ENCODE data around the gene AQP3. TPM values are rescaled to one million over a fixed set of nuclear protein-coding genes. Genes with fewer than 3 reads are reported as not detected.
"Not testable (repeated sequence)": the region's sequence is repeated elsewhere in the genome, so short reads cannot be mapped to it uniquely, and the experiment has no call there.

Gene AQP3
- total RNA-seq, 6 experiments from 2014 or later, result 0.28 to 0.81 (median 0.53) TPM

- H3K4me3 Mint-ChIP-seq; H3K9me3 Mint-ChIP-seq; DNase-seq; H3K36me3 Mint-ChIP-seq (ENCODE audit: low read depth); H3K27ac Mint-ChIP-seq: not testable (repeated sequence)
- peaks cover 29% of the 10 kb centered on the region for H3K4me1 Mint-ChIP-seq (ENCODE audit: low read depth)
- H3K27me3 Mint-ChIP-seq (ENCODE audit: insufficient read depth), result peaks cover 14% of the 10 kb centered on the region
These were observed 53.4 kb downstream of the AQP3 start for GRCh38 chr9:33393986-33394385.

- TF ChIP-seq, protein P1, sequence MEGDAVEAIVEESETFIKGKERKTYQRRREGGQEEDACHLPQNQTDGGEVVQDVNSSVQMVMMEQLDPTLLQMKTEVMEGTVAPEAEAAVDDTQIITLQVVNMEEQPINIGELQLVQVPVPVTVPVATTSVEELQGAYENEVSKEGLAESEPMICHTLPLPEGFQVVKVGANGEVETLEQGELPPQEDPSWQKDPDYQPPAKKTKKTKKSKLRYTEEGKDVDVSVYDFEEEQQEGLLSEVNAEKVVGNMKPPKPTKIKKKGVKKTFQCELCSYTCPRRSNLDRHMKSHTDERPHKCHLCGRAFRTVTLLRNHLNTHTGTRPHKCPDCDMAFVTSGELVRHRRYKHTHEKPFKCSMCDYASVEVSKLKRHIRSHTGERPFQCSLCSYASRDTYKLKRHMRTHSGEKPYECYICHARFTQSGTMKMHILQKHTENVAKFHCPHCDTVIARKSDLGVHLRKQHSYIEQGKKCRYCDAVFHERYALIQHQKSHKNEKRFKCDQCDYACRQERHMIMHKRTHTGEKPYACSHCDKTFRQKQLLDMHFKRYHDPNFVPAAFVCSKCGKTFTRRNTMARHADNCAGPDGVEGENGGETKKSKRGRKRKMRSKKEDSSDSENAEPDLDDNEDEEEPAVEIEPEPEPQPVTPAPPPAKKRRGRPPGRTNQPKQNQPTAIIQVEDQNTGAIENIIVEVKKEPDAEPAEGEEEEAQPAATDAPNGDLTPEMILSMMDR (IDR thresholded peaks at IDR 0.05), result no peak
- Mint-ChIP-seq H3K4me3 (no peak overlapping the region), H3K27me3 (ENCODE audit: insufficient read depth) (peaks cover 13% of the 10 kb centered on the region), H3K36me3 (ENCODE audit: low read depth) (no peaks in the 10 kb centered on the region), H3K4me1 (ENCODE audit: low read depth) (peaks cover 29% of the 10 kb centered on the region), H3K9me3 (no peaks in the 10 kb centered on the region), H3K27ac (no peak overlapping the region)
- no peak for DNase-seq
These were observed 53.8 kb downstream of the AQP3 start for GRCh38 chr9:33393581-33393980.

- not testable (repeated sequence) for H3K36me3 Mint-ChIP-seq (ENCODE audit: low read depth); DNase-seq; H3K9me3 Mint-ChIP-seq; H3K4me3 Mint-ChIP-seq
- peaks cover 29% of the 10 kb centered on the region for H3K4me1 Mint-ChIP-seq (ENCODE audit: low read depth)
- peaks cover 13% of the 10 kb centered on the region for H3K27me3 Mint-ChIP-seq (ENCODE audit: insufficient read depth)
- peak overlapping the region; percentile 21; the same call in 1 of the 2 replicates for H3K27ac Mint-ChIP-seq
These were observed 54.8 kb downstream of the AQP3 start for GRCh38 chr9:33392591-33393021.

Small RNAs within 50 kb of the gene (microRNA-seq; reads per million reads assigned to microRNA genes)
- 8.5 reads per million, percentile 5 among the genes with 10 or more reads in this experiment for gene MIR6851

Other genes with a start within 250 kb of the AQP3 start
- gene SPINK4, start 207.4 kb downstream of the AQP3 start, total RNA-seq (2021; fragmentation: NEBNext Ultra II Directional; extraction: Animal tissue kit (Norgen Biotek cat#: 25700)), result not detected
- 10 to 100 TPM; 22.5 to 31.3 (median 27.6) TPM for gene BAG1, start 182.9 kb downstream of the AQP3 start, total RNA-seq (2021; fragmentation: NEBNext Ultra II Directional; extraction: Animal tissue kit (Norgen Biotek cat#: 25700))
- 10 to 100 TPM; 75.5 to 90.2 (median 78.8) TPM for gene CHMP5, start 182.5 kb downstream of the AQP3 start, total RNA-seq (2021; fragmentation: NEBNext Ultra II Directional; extraction: Animal tissue kit (Norgen Biotek cat#: 25700))
- 10 to 100 TPM; 25.7 to 28.0 (median 27.8) TPM for gene NFX1, start 157.1 kb downstream of the AQP3 start, total RNA-seq (2021; fragmentation: NEBNext Ultra II Directional; extraction: Animal tissue kit (Norgen Biotek cat#: 25700))
- gene AQP7, start 45.0 kb downstream of the AQP3 start, total RNA-seq (2021; fragmentation: NEBNext Ultra II Directional; extraction: Animal tissue kit (Norgen Biotek cat#: 25700)), result not detected
- 10 to 100 TPM; 57.9 to 69.2 (median 62.2) TPM for gene NOL6, start 26.3 kb upstream of the AQP3 start, total RNA-seq (2021; fragmentation: NEBNext Ultra II Directional; extraction: Animal tissue kit (Norgen Biotek cat#: 25700))
- 1 to 10 TPM; 5.1 to 9.9 (median 8.0) TPM for gene ANKRD18B, start 76.7 kb upstream of the AQP3 start, total RNA-seq (2021; fragmentation: NEBNext Ultra II Directional; extraction: Animal tissue kit (Norgen Biotek cat#: 25700))